PC-9 (cell line): Measurements from ENCODE around the gene UHMK1. TPM values are rescaled to one million over a fixed set of nuclear protein-coding genes. Genes with fewer than 3 reads are reported as not detected.

Experiments
- BruUV-seq: library from RNA; stranded (reverse); fragments of 400-500 nt; replicated peaks from 2 replicates; lab custom pipeline; 2021; lab: Mats Ljungman, UMichigan
- CTCF ChIA-PET: fragments of 300-600 bp; sonication (Branson Sonifier 250); formaldehyde crosslinking; loops from one replicate; lab custom pipeline; 2022; ENCODE audit warnings: antibody characterized with exemption; lab: Charles Lee
- POLR2A ChIA-PET: fragments of 300-600 bp; sonication (Branson Sonifier 250); formaldehyde crosslinking; loops from one replicate; lab custom pipeline; 2022; ENCODE audit warnings: antibody characterized with exemption; ENCODE audit not compliant: unreplicated experiment; lab: Charles Lee
- DNase-seq, 2 experiments: peaks; one replicate each; pipeline versions ENCODE4 v3.0.0 to v3.0.0-alpha.2; 2015 to 2022; ENCODE audit warnings: mixed read lengths in 1 of 2
- H2AFZ ChIP-seq: fragments of 200-600 bp; sonication (generic); 2 replicates; pipeline ENCODE4 v1.8.1; 2017; ENCODE audit warnings: antibody characterized with exemption
- H3F3A ChIP-seq: fragments of 200-600 bp; sonication (generic); 2 replicates; pipeline ENCODE4 v1.8.1; 2017; ENCODE audit warnings: antibody characterized with exemption, mild to moderate bottlenecking, low read depth; ENCODE audit not compliant: insufficient read depth
- H3K27ac ChIP-seq: fragments of 200-600 bp; sonication (generic); 2 replicates; pipeline ENCODE4 v1.6.1; 2016; ENCODE audit warnings: mixed run types
- H3K27me3 ChIP-seq: fragments of 200-600 bp; sonication (generic); 2 replicates; pipeline ENCODE4 v1.6.1; 2016; ENCODE audit warnings: low read depth, mixed run types; ENCODE audit not compliant: insufficient read depth
- H3K36me3 ChIP-seq: fragments of 200-600 bp; sonication (generic); 2 replicates; pipeline ENCODE4 v1.6.1; 2016; ENCODE audit warnings: low read depth, mixed run types
- H3K4me1 ChIP-seq: fragments of 200-600 bp; sonication (generic); replicated peaks from 2 replicates; pipeline ENCODE4 v1.6.1; 2016; ENCODE audit warnings: mixed run types; ENCODE audit not compliant: insufficient read depth
- H3K4me2 ChIP-seq: fragments of 200-600 bp; sonication (generic); 2 replicates; pipeline ENCODE4 v1.6.1; 2017; ENCODE audit warnings: mixed run types
- H3K4me3 ChIP-seq: fragments of 200-600 bp; sonication (generic); 2 replicates; pipeline ENCODE4 v1.6.1; 2016; ENCODE audit warnings: mixed run types
- H3K79me2 ChIP-seq: fragments of 200-600 bp; sonication (generic); 2 replicates; pipeline ENCODE4 v1.6.1; 2017; ENCODE audit warnings: low read depth, mixed run types
- H3K9me2 ChIP-seq: fragments of 200-600 bp; sonication (generic); 2 replicates; pipeline ENCODE4 v1.8.1; 2017; ENCODE audit warnings: mild to moderate bottlenecking; ENCODE audit not compliant: insufficient read depth
- H3K9me3 ChIP-seq: fragments of 200-600 bp; sonication (generic); 2 replicates; pipeline ENCODE4 v1.8.1; 2016; ENCODE audit warnings: low read depth; ENCODE audit not compliant: insufficient read depth
- H4K20me1 ChIP-seq: fragments of 200-600 bp; sonication (generic); 2 replicates; pipeline ENCODE4 v1.8.1; 2017; ENCODE audit not compliant: insufficient read depth
- CTCF ChIP-seq: fragments of 200-600 bp; sonication (generic); conservative IDR thresholded peaks from 2 replicates; pipeline ENCODE4 v1.6.1; 2017; ENCODE audit warnings: mixed run types, antibody characterized with exemption, mild to moderate bottlenecking, moderate library complexity
- EZH2 ChIP-seq: fragments of 200-600 bp; sonication (generic); IDR thresholded peaks from 2 replicates; pipeline ENCODE4 v1.8.0; 2017; ENCODE audit warnings: antibody characterized with exemption, low read depth
- intact Hi-C: fragments of 100-400 bp; cut with micrococcal nuclease; formaldehyde crosslinking; loops from one replicate; pipeline ENCODE4 v1.10.0; 2022; ENCODE audit not compliant: unreplicated experiment
- total RNA-seq: library from RNA; stranded (reverse); gene quantifications from 2 replicates; pipeline ENCODE4 v1.2.3, GENCODE V29; 2021

UHMK1 gene
- total RNA-seq, 1 experiment from 2014 or later, result 49.5 TPM

GRCh38 chr1:162536511-162536910 is 38.9 kb downstream of the UHMK1 start:
- Histone ChIP-seq H4K20me1 (no peaks in the 10 kb centered on the region), H3K9me3 (no peaks in the 10 kb centered on the region; the same call in 1 of the 2 replicates), H3K4me1 (peaks cover 22% of the 10 kb centered on the region), H3F3A (peaks cover 20% of the 10 kb centered on the region), H3K36me3 (no peaks in the 10 kb centered on the region), H3K9me2 (no peaks in the 10 kb centered on the region), H3K4me2 (no peak overlapping the region), H3K27ac (no peak overlapping the region), H2AFZ (no peak overlapping the region), H3K4me3 (no peak overlapping the region), H3K79me2 (no peaks in the 10 kb centered on the region), H3K27me3 (no peaks in the 10 kb centered on the region)
- BruUV-seq, result no TSS peak
- no peak for DNase-seq
- ChIA-PET POLR2A (no interaction called here), CTCF (no interaction called here)
- intact Hi-C loops, result no loop called here
- TF ChIP-seq CTCF, result no peak
- TF ChIP-seq EZH2, result no peak

DNA sequence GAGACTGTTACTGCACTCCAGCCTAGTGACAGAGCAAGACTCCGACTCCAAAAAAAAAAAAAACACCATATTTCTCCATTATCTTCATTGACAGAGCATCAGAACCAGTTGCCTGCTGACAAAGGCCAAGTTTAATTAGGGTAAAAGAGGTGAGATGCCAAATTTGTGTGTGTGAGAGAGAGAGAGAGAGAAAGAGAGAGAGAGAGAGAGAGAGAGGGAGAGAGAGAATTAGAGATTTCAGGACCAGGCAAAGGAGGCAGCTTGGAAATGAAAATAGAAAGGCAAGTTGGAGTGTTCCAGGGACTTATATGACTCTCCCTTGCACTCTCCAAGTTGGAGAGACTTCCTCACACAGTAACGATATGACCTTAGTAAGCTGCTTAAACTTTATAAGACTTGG is 39.6 kb downstream of the UHMK1 start:
- BruUV-seq, result no TSS peak
- Histone ChIP-seq H4K20me1 (no peaks in the 10 kb centered on the region), H2AFZ (no peak overlapping the region), H3F3A (peaks cover 22% of the 10 kb centered on the region), H3K9me2 (no peaks in the 10 kb centered on the region), H3K27ac (no peak overlapping the region), H3K4me2 (no peak overlapping the region), H3K4me3 (no peak overlapping the region), H3K27me3 (no peaks in the 10 kb centered on the region), H3K9me3 (no peaks in the 10 kb centered on the region; the same call in 1 of the 2 replicates), H3K4me1 (peaks cover 25% of the 10 kb centered on the region), H3K79me2 (no peaks in the 10 kb centered on the region), H3K36me3 (no peaks in the 10 kb centered on the region)
- ChIA-PET CTCF (interaction anchor here (0.6 kb wide), 1 partner anchor 495 kb away, joined by 9 read pairs; no protein-coding TSS in a partner anchor), POLR2A (interaction anchor here (0.6 kb wide), 1 partner anchor 791 kb away, joined by 3 read pairs; no protein-coding TSS in a partner anchor)
- TF ChIP-seq EZH2 (no peak), CTCF (no peak)
- intact Hi-C loops, result no loop called here
- no peak for DNase-seq

- peak; percentile 60 to 94 for DNase-seq
- H3K4me3 ChIP-seq, result no peak overlapping the region
- H3K36me3 ChIP-seq, result no peaks in the 10 kb centered on the region
- H3K27me3 ChIP-seq, result no peaks in the 10 kb centered on the region
- H3K79me2 ChIP-seq, result no peaks in the 10 kb centered on the region
- intact Hi-C loops, result loop anchor here (1.0 kb wide), 1 partner anchor 22 kb away; the partner anchor contains the start of gene UAP1
- H3K4me2 ChIP-seq, result peak overlapping the region; percentile 39
- ChIA-PET POLR2A (interaction anchor here (0.5 to 0.7 kb wide), 6 partner anchors 19 to 1876 kb away, joined by 3 to 25 read pairs (median 6); partner anchors contain the start of gene NUF2), CTCF (no interaction called here)
- no TSS peak for BruUV-seq
- H3K27ac ChIP-seq, result peak overlapping the region; percentile 98
- peaks cover 28% of the 10 kb centered on the region for H3K4me1 ChIP-seq
- H4K20me1 ChIP-seq, result no peaks in the 10 kb centered on the region
- peaks cover 22% of the 10 kb centered on the region for H3F3A ChIP-seq
- H3K9me3 ChIP-seq, result peaks cover 8% of the 10 kb centered on the region
- no peaks in the 10 kb centered on the region for H3K9me2 ChIP-seq
- H2AFZ ChIP-seq, result peak overlapping the region; percentile 26; the same call in 1 of the 2 replicates
- TF ChIP-seq CTCF (no peak), EZH2 (no peak)
These were observed 41.3 kb downstream of the UHMK1 start for GRCh38 chr1:162538815-162539431.
